Spleen (tissue), 7 donors: ENCODE results near the gene PRKCB.

ENCODE experiments used
- CTCF ChIP-seq, 11 experiments: fragments of 200-600 bp in 7 of 11; fragments of 450-650 bp in 4 of 11; sonication (generic) in 4 of 11; IDR thresholded peaks in 8 of 11; conservative IDR thresholded peaks in 3 of 11; 1 replicate in 7 of 11; 2 replicates in 4 of 11; pipeline versions ENCODE4 v1.4.0 to v1.8.0; 2016 to 2021; ENCODE audit warnings: antibody characterized with exemption in 11 of 11, inconsistent platforms in 4 of 11, mild to moderate bottlenecking in 1 of 11
- POLR2A ChIP-seq, 3 donors: fragments of 450-650 bp; IDR thresholded peaks; one replicate each; pipeline ENCODE4 v1.5.1; 2017; ENCODE audit warnings: antibody characterized with exemption in 3 of 3, mild to moderate bottlenecking in 1 of 3
- POLR2AphosphoS5 ChIP-seq, 3 donors: sonication (generic); formaldehyde crosslinking; IDR thresholded peaks; one replicate each; pipeline ENCODE4 v1.5.1; 2017; ENCODE audit warnings: antibody characterized with exemption in 3 of 3
- donor health status: DM: no; HTN: no; CAD: no; lungs with moderate emphysema.
- donor health status: DM: no; HTN: no; CAD: no.
- donor health status: DM: no; HTN: no; CAD: no.

DNA sequence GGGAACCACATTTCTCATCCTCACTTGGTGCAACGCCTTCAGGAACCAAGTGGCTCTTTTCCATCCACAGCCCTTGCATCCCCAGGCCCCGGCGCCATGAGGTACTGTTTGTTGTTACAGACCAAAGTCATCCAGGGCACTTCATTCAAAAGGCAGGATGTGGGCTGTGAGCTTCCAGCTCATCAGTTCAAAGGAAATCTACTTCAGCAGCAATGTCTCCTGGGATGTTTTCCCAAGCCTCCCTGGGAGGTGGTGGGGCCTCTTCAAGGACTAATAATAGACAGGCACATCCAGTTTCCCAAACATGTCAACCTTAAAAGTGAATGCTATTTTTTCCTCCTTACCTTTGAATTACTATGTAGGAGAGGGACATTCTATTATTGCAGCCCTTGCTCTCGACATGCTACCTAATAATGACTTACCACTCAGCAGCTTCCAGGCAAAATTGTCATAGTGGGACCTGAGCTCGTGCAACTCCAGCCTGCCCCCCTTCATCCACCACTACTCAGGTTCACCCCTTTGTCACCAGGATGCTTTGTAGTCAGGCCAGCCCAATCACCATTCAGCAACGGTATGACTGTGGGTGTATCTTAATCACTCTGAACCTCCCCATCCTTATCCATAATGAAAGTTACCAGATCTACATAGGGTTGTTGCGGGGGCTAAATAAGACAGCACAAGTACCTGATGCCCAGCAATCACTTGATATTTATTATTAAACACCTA lies 1.7 kb upstream of the PRKCB start:
- no peak for TF ChIP-seq CTCF (IDR thresholded peaks at IDR 0.05 in 8 of 11, conservative IDR thresholded peaks at IDR 0.05 in 3 of 11)
- no peak for TF ChIP-seq POLR2A (IDR thresholded peaks at IDR 0.05)
- no peak for TF ChIP-seq POLR2AphosphoS5 (IDR thresholded peaks at IDR 0.05)
